CD4-positive, alpha-beta T cell treated with Interleukin-21 for 1 hour (primary cell): Measurements from ENCODE around the gene ROBO1.

Experiments used
- DNase-seq: peaks from one replicate; pipeline ENCODE4 v3.0.0-alpha.2; 2020

The ROBO1 gene

DNA sequence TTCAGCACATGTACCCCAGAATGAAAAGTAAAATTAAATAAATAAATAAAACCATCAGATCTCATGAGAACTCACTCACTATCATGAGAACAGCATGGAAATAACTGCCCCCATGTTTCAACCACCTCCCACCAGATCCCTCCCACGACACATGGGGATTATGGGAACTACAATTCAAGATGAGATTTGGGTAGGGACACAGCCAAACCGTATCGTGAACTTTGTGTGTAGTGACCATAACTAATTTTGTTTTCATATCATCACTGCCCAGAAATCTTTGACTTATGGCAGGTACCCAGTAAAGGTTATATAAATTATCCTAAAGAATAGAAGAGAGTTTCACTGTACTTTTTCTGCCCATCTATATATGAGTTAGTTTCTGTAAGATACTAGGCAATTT lies 766.5 kb downstream of the ROBO1 start:
- no peak for DNase-seq

DNA sequence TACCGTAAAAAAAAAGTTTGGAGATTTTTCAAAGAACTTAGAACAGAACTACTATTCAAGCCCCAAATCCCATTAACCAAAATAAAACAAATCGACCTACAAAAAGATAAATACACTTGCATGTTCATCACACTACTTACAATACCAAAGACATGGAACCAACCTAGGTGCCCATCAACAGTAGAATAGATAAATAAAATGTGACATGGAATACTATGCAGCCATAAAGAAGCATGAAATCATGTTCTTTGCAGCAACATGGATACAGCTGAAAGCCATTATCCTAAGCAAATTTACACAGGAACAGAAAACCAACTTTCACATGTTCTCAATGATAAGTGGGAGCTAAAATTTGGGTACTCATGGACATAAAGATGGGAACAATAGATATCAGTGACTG lies 768.7 kb downstream of the ROBO1 start:
- no peak for DNase-seq

DNA sequence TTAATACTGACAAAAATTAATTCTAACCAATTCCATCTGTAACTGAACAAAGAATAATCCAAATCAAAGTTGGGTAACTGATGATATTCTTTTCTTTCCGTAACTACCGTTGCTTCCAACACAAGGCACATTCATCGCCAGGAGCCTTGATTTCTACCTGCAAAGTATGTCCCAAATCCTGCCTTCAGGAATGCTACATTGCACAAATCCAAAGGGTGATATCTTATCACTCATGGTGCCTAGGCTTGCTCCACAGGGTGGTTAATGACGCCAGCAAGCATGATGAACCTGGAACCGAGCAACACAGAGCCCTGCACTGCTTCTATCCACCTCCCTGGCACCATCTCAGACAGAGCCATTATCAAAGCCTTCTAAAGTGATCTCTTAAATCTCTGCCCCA lies 772.7 kb downstream of the ROBO1 start:
- no peak for DNase-seq

DNA sequence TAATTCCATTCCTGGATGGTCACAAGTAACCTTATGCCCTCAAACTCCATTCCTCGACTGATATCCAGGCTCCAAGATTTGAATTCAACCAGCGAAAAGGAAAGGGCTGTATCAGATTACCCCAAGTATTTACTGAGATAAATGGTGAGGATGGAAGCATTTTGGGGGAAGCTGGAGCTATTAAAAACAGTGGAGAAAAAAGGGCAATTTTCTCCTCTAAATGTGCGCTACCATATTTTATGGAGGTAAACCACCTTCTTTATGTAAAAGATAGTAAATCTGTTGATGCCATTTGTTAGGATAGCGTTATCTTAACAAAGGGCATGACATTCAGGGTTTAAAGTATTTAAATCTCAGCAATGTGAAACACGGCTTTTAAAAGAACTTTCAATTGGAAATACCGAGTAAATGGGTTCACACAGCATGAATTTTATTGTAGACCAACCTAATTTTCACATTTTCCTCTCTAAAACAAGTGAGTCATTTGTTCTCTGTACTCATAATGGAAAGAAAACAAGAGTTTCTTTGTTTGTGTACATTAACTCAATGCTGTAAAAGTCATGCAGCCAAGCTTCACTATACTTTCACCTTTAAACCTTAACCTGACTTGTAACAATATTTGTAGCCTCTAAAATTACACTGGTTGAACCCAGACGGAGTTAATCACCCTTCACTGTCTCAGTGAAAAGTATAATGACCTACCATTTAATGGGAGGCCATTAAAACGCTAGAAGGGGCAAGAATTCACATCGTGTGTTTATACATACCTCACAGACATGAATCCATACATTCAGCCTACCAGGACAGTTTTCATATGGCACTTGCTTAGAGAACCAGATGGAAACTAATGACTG lies 773.4 kb downstream of the ROBO1 start:
- DNase-seq, result no peak

DNA sequence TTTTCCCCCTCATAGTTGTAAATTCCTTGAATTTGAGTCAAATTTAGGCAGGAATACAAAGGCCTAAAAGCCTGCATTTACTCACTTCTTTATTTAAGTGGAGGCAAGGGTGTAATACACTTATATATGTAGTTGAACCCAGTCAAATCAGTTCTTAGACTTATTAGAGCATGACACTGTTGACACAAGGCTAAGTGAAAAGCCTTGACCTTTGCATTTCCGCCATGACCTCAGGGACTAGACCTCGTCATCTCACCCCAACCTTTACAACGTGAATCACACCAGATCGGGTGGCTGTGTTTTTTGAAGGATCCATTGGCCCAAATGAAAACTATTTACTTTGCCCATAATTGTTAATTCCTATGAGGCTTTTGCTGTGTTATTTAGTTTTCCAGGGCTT lies 774.4 kb downstream of the ROBO1 start:
- DNase-seq, result no peak

DNA sequence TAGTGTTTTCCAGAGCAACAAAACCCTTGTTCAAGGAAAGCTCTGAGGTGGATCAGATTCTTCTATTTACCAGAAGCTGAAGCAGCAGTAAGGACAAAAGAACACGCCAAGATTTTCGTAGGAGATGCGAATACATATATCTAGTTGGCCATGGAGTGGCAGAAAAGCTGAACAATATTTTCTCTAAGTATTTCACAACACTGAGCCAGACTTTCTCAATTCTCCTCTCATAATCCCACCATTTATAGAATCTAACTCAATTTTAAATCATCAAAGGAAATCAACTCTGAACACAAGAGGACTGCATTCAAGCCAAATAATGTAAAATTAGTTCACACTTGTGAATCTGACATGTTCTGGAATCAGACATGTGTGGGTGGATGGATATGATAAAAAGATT lies 775.0 kb downstream of the ROBO1 start:
- DNase-seq, result no peak

DNA sequence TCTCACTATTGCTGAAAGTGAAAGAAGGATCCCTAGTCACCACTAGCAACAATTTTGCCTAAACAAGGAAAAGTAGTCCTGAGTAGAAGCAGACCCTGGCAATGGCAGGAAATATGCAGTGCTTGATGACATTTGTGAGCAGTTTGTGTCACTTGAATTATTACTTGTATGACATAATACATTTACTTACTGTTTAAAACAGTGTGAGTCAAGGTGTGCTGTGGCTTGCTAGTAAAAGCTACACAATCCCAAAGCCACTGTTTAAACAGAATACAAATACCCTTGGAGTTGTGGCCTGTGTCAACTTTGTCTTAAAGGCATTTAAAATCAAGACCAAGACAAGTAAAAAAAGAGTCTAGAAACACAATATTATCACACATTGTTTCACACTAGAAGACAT lies 775.4 kb downstream of the ROBO1 start:
- no peak for DNase-seq

DNA sequence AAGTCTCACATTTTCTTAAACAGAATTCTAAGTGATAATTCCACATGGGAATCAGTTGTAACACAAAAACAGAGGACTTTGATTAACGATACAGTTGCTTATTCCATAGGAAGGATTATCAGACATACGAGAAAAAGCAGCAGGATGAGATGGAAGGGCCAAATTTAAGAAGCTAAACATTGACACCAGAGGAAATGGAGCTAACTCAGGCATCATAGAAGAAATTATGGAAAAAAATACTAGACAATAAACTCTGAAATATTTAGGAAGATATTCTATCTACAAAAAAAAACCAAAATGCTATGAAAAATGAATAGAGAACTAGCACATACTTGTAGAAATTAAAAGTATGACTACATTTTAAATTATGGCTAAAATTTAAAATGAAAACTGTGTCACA lies 776.1 kb downstream of the ROBO1 start:
- no peak for DNase-seq

DNA sequence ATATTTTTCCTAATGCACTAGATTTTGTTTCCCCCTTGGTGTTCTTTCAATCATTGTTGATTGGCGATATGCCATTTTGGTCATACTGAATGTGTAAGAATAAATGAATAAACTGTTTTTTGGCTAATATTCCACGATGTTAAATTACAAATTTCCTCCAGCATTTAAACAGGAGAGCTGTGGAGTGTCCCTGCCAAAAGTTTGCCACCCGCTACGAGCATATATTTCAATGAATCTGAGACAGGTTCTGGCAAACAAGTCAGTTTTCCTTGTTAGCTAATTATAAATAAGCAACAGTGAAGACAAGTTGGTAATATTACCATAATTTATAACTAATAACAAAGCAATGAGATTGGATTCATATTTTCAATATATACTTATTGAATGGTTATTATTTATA lies 777.6 kb downstream of the ROBO1 start:
- DNase-seq, result no peak

DNA sequence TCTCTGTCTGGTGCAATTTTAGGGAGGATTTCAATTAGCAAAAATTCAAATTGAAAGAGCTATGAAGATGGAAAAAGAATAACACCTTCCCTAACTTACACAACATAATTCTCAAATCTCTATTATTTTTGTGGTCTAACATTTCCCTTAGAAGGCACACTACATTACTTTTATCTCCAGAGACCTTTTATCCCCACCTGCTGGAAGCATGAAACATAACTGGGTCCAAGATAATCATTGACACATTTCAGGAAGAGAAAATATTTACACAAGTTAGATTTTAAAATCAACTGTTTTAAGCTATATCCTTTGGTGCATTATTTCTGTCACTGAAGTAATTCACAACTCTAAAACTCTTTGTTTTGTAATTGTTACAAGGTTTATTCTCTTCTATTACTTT lies 779.5 kb downstream of the ROBO1 start:
- DNase-seq, result no peak

DNA sequence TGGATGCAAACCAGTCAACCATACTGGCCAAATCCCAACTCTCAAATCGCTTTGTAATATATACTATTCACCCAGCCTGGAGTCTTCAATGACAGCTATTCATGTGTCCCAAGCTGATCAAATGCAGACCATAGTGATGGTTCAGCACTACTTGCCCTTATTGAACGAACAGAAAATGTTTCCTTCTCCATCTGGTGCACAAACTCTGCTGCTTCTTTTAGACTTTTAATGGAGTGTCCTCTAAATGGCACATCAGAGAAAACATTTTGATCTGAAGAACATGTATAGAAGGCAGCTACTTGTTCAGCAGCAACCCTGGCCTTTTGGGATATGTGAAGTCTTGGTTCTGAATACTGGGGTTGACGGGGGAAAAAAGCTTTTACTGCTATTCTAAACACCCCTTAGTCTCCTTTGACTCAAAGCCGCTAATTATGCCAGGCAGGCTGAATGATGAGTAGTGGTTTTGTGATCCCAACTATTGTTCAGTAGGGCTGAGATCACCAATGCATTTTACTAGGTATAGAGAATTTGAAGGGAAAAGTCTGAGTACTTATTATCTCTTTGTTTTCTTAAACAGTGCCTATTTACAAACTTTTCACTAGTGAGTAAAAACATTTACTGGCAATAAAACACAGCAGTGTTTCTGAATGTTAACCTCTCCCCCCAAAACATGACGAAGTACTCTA lies 781.2 kb downstream of the ROBO1 start:
- no peak for DNase-seq

DNA sequence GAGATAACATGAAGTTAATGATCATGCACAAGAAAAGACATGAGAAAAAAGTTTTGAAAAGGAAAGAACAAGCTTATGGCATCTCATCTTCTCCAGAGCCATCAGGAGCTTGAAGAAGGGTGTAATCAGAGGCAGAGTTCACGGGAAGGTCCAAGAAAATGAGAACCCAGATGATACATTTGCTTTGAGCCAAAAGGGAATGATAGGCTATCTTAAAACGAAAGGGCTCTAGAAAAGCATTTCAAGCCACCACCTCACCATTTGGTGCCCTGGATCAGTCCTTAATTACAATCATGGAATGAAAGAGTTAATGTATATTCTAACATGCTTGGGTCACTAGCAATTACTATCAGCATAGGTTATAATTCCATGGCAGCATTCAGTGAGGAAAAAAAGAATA lies 781.8 kb downstream of the ROBO1 start:
- no peak for DNase-seq

DNA sequence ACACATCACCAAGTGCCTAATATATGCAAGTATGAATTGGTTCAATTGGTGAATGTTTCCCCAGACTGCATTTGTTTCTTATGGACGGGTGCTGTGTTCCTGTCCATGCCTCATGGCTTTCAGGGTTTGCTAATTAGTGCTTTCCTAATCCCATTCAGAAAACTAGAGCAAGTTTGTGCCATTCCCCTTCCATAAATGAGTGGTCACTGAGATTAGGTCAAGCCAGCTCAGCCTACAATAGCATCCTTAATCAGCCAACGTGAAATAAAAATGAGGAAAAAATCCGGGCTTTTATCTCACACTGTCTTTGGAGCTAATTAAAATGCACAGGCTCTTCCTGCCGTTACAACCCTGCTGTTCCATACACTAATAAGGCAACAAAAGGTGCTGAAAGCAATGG lies 788.8 kb downstream of the ROBO1 start:
- no peak for DNase-seq

DNA sequence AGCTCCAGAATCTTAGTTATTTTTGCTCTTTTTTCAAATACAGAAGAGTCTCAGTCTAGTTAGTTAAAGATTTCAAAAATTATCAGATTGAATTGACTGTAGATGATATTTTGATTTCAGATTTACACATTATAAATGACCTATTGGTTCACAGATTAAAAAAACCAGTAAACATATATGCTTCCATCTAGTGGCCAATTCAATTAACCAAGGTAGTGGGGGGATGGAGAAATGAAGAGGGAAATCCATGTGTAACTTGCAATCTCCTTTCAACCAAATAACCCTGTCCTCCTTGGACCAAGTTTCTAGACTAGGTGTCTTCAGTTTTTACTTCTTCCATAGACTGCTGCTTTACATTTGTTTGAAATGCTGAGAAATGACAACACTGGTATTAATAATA lies 789.8 kb downstream of the ROBO1 start:
- DNase-seq, result no peak

DNA sequence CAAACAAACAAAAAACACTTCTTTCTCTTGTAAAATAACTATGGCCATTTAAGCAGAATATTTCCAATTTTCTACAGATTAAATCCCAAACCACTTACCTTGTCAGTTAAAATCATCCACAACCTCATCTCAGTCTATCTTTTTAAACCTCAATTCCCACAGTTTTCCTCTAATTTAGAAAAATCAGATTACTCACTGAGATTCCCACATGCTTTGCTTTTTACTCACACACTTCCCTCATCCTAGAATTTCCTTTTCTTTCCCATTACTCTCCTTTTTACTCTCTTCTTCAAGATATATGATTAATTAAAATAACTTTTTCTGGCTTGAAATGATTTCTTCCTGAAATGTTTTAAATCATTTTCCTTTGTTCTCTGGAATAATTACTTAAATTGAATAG lies 790.7 kb downstream of the ROBO1 start:
- DNase-seq, result no peak

DNA sequence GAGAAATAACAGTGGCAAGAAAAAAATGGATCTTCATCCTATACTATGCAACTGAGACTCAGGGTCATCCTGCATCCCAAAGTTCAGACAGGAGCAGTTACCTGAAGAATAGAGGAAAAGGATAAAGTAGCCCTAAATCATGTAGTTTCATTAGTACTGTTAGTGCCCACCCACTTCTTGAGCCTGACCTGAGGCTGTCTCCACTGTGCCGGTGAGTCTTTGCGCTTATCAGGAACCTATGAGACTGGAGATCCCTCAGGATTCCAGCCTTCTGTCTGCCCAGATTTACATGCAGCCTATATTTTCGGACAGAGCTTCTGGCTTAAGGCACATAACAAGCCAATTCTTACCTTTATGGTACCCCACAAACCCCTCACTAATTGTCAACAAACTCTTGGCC lies 791.6 kb downstream of the ROBO1 start:
- no peak for DNase-seq

DNA sequence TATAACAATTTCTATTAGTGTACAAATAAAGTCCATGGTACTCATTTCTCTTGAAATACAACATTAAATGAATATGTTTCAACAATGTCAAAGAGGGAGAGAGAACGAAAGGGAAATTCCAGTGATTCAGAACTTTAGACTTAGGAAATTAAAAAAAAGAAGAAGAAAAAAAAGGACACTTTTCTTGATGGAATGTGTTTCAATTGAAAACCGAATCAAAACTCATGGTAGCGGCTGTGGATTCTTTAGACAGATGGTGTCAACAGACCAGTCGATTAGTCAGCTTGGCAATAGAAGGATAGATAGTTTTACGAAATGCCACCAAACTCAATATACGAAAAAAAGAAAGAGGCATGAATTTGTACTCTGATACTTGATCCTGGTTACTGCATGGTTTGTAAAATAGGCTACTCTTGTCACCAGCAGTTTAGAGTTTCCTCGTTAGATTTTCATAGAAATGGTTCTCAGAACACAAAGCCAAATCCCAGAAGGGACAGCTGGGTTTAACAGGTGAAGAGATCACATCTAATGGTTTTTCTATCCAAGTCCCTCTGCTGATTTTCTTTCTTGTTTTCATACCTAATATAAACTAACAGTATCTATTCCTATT lies 793.5 kb downstream of the ROBO1 start:
- DNase-seq, result no peak

DNA sequence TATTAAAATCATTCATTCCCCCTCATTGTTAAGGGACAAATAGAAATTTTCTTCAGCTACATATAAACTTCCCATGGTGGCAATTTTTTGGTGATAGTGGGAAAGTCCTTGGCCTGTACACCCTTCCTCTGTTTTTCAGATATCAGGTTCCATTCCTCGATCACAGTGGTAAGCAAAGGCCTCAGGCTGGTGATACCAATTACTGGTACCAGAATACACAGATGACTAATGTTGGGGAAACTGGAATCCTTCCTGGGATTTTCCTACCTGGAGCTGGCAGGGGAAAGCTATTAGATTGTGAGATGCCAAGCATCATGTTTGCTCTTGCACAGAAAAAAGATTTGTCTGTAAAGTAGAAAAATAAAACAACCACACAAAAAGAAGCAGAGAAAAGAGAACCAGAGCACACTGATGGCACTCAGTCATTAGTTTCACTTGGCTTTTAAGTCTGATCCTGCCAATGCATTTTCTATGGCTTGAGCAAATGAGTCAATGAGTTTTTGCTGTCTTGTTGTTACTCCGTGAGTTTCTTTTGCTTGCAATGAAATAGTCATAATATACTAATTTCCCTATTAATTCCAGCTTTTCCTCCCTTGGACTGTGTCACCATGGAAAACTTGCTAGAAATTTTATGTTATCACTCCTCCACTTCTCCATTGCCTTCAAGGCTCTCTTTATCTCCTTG lies 795.0 kb downstream of the ROBO1 start:
- no peak for DNase-seq

DNA sequence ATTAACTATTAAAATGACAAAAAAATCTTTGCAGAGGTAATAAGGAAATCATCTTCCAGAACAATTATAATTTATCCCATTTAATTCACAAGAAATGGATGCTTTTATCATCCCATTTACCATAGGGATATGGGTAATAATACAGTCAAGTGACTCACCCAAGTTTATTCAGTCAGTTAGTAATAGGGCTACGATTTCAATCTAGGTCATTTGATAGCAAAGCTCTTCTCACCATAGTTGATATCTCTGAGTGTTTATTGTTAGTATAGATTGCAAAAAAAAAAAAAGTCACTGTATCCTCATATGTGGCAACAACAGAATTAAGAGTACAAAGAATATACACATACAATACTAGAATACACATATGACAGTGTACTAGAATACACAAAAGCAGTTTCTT lies 797.1 kb downstream of the ROBO1 start:
- no peak for DNase-seq

DNA sequence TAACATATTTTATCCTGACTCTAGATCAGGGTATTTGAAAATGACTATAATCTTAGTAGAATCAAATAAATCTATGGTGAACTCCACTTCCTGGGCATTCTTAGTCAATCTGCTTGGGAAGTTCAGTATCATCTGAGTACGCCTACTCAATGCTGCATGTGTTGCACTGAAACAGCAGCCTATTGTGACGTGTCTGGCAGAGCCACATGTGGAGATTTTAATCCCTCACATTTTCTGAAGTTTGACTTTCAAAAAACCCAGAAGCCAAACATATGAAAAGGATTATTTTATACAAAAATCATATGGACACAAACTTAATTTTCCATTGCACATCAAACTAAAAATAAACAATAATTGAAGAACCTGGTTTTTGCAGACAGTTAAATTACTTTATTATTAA lies 798.3 kb downstream of the ROBO1 start:
- no peak for DNase-seq

DNA sequence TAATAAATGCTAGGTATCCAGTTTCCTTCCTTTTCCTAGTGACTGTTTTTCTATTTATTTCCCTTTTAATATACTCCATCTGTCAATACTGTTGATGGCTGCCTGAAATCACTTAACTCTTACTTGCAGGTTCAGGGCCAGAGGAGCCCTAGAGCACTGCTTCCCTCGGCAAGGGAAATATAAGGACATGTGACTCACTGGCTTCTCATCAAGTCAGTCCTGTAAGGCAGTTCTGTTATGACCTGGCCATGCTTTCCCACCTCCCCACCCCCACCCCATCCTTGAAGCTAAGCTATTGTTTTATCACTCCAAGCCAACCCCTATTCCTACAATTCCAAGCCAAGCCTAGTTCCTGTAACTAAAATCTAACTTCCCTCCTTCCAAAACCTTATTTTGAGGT lies 800.7 kb downstream of the ROBO1 start:
- DNase-seq, result no peak

DNA sequence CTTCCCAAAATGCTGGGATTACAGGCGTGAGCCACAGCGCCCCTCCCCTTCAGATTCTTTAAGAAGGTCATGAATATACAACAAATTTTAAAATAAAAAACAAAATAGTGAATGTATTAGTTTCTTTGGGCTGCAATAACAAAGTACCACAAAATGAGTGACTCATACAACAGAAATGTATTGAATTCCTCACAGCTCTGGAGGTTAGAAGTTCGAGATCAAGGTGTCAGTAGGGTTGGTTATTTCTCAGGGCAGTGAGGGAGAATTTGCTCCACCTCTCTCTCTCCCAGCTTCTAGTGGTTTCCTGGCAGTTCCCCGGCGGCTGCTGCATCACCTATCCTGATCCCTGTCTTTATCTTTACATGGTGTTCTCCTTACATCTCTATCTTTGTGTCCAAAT lies 804.0 kb downstream of the ROBO1 start:
- DNase-seq, result no peak

DNA sequence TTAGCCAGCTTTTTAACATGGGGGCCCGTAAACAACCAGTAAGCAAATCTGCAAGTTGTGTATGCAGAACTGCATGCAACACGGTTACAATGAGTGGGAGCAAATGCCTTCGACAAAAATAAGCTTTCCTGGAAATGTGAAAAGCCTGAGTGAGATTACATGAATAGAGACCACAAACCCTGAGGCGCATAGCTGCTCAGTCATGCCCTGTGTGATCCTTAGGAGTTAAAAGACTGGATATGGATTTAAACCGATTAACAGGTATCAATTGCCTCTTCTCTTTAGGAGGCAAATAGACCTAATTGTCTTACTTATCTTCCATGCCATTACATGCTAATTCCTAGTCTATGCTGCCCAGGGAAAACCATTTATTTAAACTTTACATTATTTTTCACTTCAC lies 810.3 kb downstream of the ROBO1 start:
- DNase-seq, result no peak
